K562 (cell line): ENCODE measurements around the gene MTERF4. TPM values are rescaled to one million over a fixed set of nuclear protein-coding genes. Genes with fewer than 3 reads are reported as not detected.

Experiments
- ATAC-seq: fragments of 200-7000 bp; cut with Tn5 transposase; 3 replicates; pipeline ENCODE4 v1.9.1; 2020; ENCODE audit warnings: moderate library complexity
- BruUV-seq: library from RNA; stranded (reverse); fragments of 400-500 nt; replicated peaks from 2 replicates; lab custom pipeline; 2021; lab: Mats Ljungman, UMichigan
- CTCF ChIA-PET: fragments of 300-600 bp; formaldehyde crosslinking; extraction: SDS; loops from one replicate; lab custom pipeline; 2021; ENCODE audit warnings: low intra/inter-chr PET ratio; lab: Yijun Ruan, JAX
- POLR2A ChIA-PET: fragments of 300-600, 350-650 bp; sonication (Branson Sonifier 250); formaldehyde crosslinking; extraction: SDS; loops from one replicate; lab custom pipeline; 2021; ENCODE audit warnings: antibody characterized with exemption, inconsistent platforms; lab: Yijun Ruan, JAX
- DNase-seq, 4 experiments: peaks; one replicate each; pipeline versions ENCODE4 v3.0.0 to v3.0.0-alpha.2; 2011 to 2018; ENCODE audit warnings: low spot score in 3 of 4, mixed read lengths in 3 of 4; ENCODE audit errors: extremely low read depth in 1 of 4
- FAIRE-seq: peaks from 2 replicates; lab custom pipeline; 2011; peaks lifted over from hg19 to GRCh38; lab: Jason Lieb, UNC
- H2AFZ ChIP-seq: 2 replicates; pipeline ENCODE4 v1.6.0; 2011; ENCODE audit warnings: low read depth, low read length, control low read depth, inconsistent platforms
- H3K27ac ChIP-seq: fragments of 200-600 bp; 3 replicates; pipeline ENCODE4 v1.8.0; 2011; ENCODE audit warnings: low read depth, mild to moderate bottlenecking, control low read depth, inconsistent platforms, low read length, moderate library complexity, mixed read lengths; ENCODE audit errors: extremely low read depth
- H3K27me3 ChIP-seq, 2 experiments: fragments of 300-600 bp in 1 of 2; 2 replicates in 1 of 2; 3 replicates in 1 of 2; pipeline versions ENCODE4 v1.6.0 to v1.8.0; 2011; ENCODE audit warnings: inconsistent platforms in 2 of 2, low read length in 2 of 2, mild to moderate bottlenecking in 1 of 2, mixed read lengths in 1 of 2, moderate library complexity in 1 of 2; ENCODE audit not compliant: control insufficient read depth in 2 of 2, insufficient read depth in 2 of 2
- H3K36me3 ChIP-seq: fragments of 300-600 bp; 3 replicates; pipeline ENCODE4 v1.8.0; 2011; ENCODE audit warnings: mild to moderate bottlenecking, low read length, inconsistent platforms; ENCODE audit not compliant: control insufficient read depth, insufficient read depth
- H3K4me1 ChIP-seq, 2 experiments: fragments of 200-600 bp in 1 of 2; replicated peaks in 1 of 2; 2 replicates in 1 of 2; 3 replicates in 1 of 2; pipeline versions ENCODE4 v1.5.1 to v1.8.0; 2011; ENCODE audit warnings: inconsistent platforms in 2 of 2, low read length in 2 of 2, mild to moderate bottlenecking in 1 of 2, mixed read lengths in 1 of 2, moderate library complexity in 1 of 2; ENCODE audit not compliant: control insufficient read depth in 2 of 2, insufficient read depth in 2 of 2
- H3K4me2 ChIP-seq: 2 replicates; pipeline ENCODE4 v1.6.1; 2011; ENCODE audit warnings: low read length, control low read depth, inconsistent platforms, mixed read lengths; ENCODE audit not compliant: insufficient read depth
- H3K4me3 ChIP-seq: fragments of 200-600 bp; sonication (generic), shearing (Covaris generic); 2 replicates; pipeline ENCODE4 v1.5.1; 2016; ENCODE audit warnings: control low read depth, inconsistent platforms
- H3K79me2 ChIP-seq: fragments of 200-600 bp; 3 replicates; pipeline ENCODE4 v1.8.0; 2011; ENCODE audit warnings: low read length, inconsistent platforms; ENCODE audit not compliant: control insufficient read depth, insufficient read depth
- H3K9ac ChIP-seq, 2 experiments: 2 replicates each; pipeline versions ENCODE4 v1.6.0 to v1.6.1; 2011; ENCODE audit warnings: low read depth in 2 of 2, low read length in 2 of 2, control low read depth in 1 of 2, inconsistent platforms in 1 of 2, mild to moderate bottlenecking in 1 of 2, mixed read lengths in 1 of 2; ENCODE audit not compliant: insufficient read depth in 1 of 2
- H3K9me1 ChIP-seq: one replicate; pipeline ENCODE4 v1.6.0; 2011; ENCODE audit warnings: inconsistent platforms, mild to moderate bottlenecking, low read length, moderate library complexity; ENCODE audit not compliant: control insufficient read depth, insufficient read depth
- H3K9me3 ChIP-seq: replicated peaks from 2 replicates; pipeline ENCODE4 v1.5.1; 2011; ENCODE audit warnings: low read depth, low read length, inconsistent platforms; ENCODE audit not compliant: control insufficient read depth, insufficient read depth
- H4K20me1 ChIP-seq: replicated peaks from 2 replicates; pipeline ENCODE4 v1.6.1; 2011; ENCODE audit warnings: low read length, inconsistent platforms, mixed read lengths; ENCODE audit not compliant: control insufficient read depth, insufficient read depth
- E2F1 ChIP-seq: sonication (generic); formaldehyde crosslinking; IDR thresholded peaks from 2 replicates; pipeline ENCODE4 v1.8.1; 2023; ENCODE audit warnings: mild to moderate bottlenecking, missing genetic modification reagents, moderate library complexity
- EP300 ChIP-seq: IDR thresholded peaks from 2 replicates; pipeline ENCODE4 v1.6.1; 2012; ENCODE audit warnings: low read length, improper control_type of control experiment
- KAT2B ChIP-seq: IDR thresholded peaks from one replicate; pipeline ENCODE4 v1.6.1; 2012; ENCODE audit warnings: low read depth, mild to moderate bottlenecking, control low read depth, inconsistent platforms, low read length, moderate library complexity
- NFE2 ChIP-seq: IDR thresholded peaks from 2 replicates; pipeline ENCODE4 v1.6.1; 2014; ENCODE audit warnings: antibody characterized with exemption, low read depth
- RBBP5 ChIP-seq: fragments of 200-600 bp; sonication (generic); IDR thresholded peaks from 2 replicates; pipeline ENCODE4 v1.6.1; 2012; ENCODE audit warnings: borderline replicate concordance, mild to moderate bottlenecking, low read length, control low read depth, inconsistent platforms; ENCODE audit not compliant: insufficient read depth, poor library complexity, severe bottlenecking
- ZNF12 ChIP-seq: sonication (generic); formaldehyde crosslinking; IDR thresholded peaks from 2 replicates; pipeline ENCODE4 v1.4.0; 2020; ENCODE audit warnings: mild to moderate bottlenecking, missing genetic modification reagents
- ZNF507 ChIP-seq: conservative IDR thresholded peaks from 2 replicates; pipeline ENCODE4 v1.6.1; 2017; ENCODE audit warnings: missing genetic modification characterization, missing compliant biosample characterization
- ZNF511 ChIP-seq: sonication (generic); formaldehyde crosslinking; IDR thresholded peaks from 2 replicates; pipeline ENCODE4 v1.8.0; 2022; ENCODE audit warnings: mild to moderate bottlenecking, missing genetic modification reagents
- ZNF583 ChIP-seq: fragments of 250-450 bp; sonication (Bioruptor Pico); IDR thresholded peaks from 2 replicates; pipeline ENCODE4 v1.4.0; 2020
- ZSCAN29 ChIP-seq: fragments of 450-650 bp; IDR thresholded peaks from 2 replicates; pipeline ENCODE4 v1.6.1; 2017
- WGBS: fragments of 100-300 bp; shearing (Covaris generic); methylation state at CpG from one replicate; pipeline ENCODE4 v1.1.6; 2016; ENCODE audit warnings: low coverage, mixed read lengths; ENCODE audit not compliant: insufficient coverage; ENCODE audit errors: missing lambda C conversion rate; 5-methylcytosine and 5-hydroxymethylcytosine counted together
- in situ Hi-C: fragments of 300-500 bp; cut with MboI; formaldehyde crosslinking; loops from 4 replicates; pipeline ENCODE4 v1.15.0; 2018; ENCODE audit warnings: inconsistent platforms, mixed read lengths
- intact Hi-C: fragments of 100-400 bp; cut with micrococcal nuclease; formaldehyde crosslinking; loops from 2 replicates; pipeline ENCODE4 v1.14.2; 2022
- polyA plus RNA-seq, 8 experiments: library from polyadenylated mRNA; depleted of rRNA in 4 of 8; stranded (reverse) in 5 of 8; unstranded in 3 of 8; fragments of >200 nt; fragmentation: Nextera tagmentation in 2 of 8; fragmentation: Illumina TruSeq in 1 of 8; extraction: Ambion mirVana in 2 of 8; extraction: Trizol in 1 of 8; gene quantifications; 2 replicates each; pipeline versions ENCODE4 v1.2.1 to v1.2.3, GENCODE V29; 2011 to 2014; ENCODE audit warnings: inconsistent platforms in 1 of 8, missing spikeins in 1 of 8
- total RNA-seq, 7 experiments: library from RNA; depleted of rRNA in 6 of 7; stranded (reverse); fragments of >200 nt in 6 of 7; fragmentation: Illumina TruSeq in 2 of 7; extraction: Trizol in 2 of 7; gene quantifications; 2 replicates each; pipeline versions ENCODE4 v1.2.1 to v1.2.3, GENCODE V29; 2011 to 2021; ENCODE audit warnings: low replicate concordance in 1 of 7

MTERF4 gene
- total and polyA plus RNA-seq, 9 of the 15 experiments (the other 6 are each of a cell fraction or from before 2014, with no cell fraction given): 15.3 to 29.6 (median 21.2) TPM

GRCh38 chr2:241068942-241069810 is 32.9 kb downstream of the MTERF4 start:
- FAIRE-seq (no peak), ATAC-seq (no peak), DNase-seq (no peak)
- Histone ChIP-seq H3K4me1 (peaks cover 0 to 41% of the 10 kb centered on the region in 2 experiments; a peak in 2 of 5 replicates), H3K9me1 (no peaks in the 10 kb centered on the region), H3K4me2 (no peak overlapping the region), H3K79me2 (no peaks in the 10 kb centered on the region), H3K4me3 (no peak overlapping the region), H4K20me1 (0 out of 2 replicates have a peak, but pooled peaks cover 6% of the 10 kb centered on the region), H3K27me3 (peaks cover 12 to 77% of the 10 kb centered on the region in 2 experiments; a peak in 3 of 5 replicates), H3K36me3 (no peaks in the 10 kb centered on the region), H3K9ac (no peak overlapping the region), H3K27ac (no peak overlapping the region), H2AFZ (no peak overlapping the region), H3K9me3 (no peaks in the 10 kb centered on the region)
- TF ChIP-seq ZSCAN29 (no peak), ZNF583 (no peak), KAT2B (no peak), RBBP5 (no peak), EP300 (no peak), E2F1 (CRISPR knock-in tag) (no peak), NFE2 (no peak), ZNF12 (no peak), ZNF511 (CRISPR knock-in tag) (no peak), ZNF507 (tag) (no peak)
- ChIA-PET POLR2A (no interaction called here), CTCF (no interaction called here)
- 1% methylated on average over 10 of the region's 28 CpGs for WGBS
- intact Hi-C loops (no loop called here), in situ Hi-C loops (no loop called here)
- no TSS peak for BruUV-seq
